HG03066 (cell line): ENCODE results near the gene DNAJC5.
"Not testable (repeated sequence)": the region's sequence is repeated elsewhere in the genome, so short reads cannot be mapped to it uniquely, and the experiment has no call there.

Experiments used
- ATAC-seq: cut with Tn5 transposase; IDR thresholded peaks from one replicate; pipeline ENCODE4 v1.9.1; 2021; ENCODE audit warnings: low read depth; ENCODE audit not compliant: unreplicated experiment

Gene DNAJC5

GRCh38 chr20:63963348-63963741, 68.4 kb downstream of the DNAJC5 start:
- no peak for ATAC-seq

GRCh38 chr20:63963784-63964301, 68.9 kb downstream of the DNAJC5 start:
- ATAC-seq: no peak

GRCh38 chr20:63964412-63964811, 69.5 kb downstream of the DNAJC5 start:
- ATAC-seq: no peak

GRCh38 chr20:63966172-63966943, 71.4 kb downstream of the DNAJC5 start:
- ATAC-seq: no peak

- no peak for ATAC-seq
Measured at GRCh38 chr20:63966944-63967322, 72.0 kb downstream of the DNAJC5 start.

GRCh38 chr20:63967330-63968135, 72.6 kb downstream of the DNAJC5 start:
- ATAC-seq: no peak

- no peak for ATAC-seq
Measured at GRCh38 chr20:63968136-63968927, 73.4 kb downstream of the DNAJC5 start.

- ATAC-seq: no peak
Measured at GRCh38 chr20:63968928-63969760, 74.2 kb downstream of the DNAJC5 start.

- no peak for ATAC-seq
Measured at GRCh38 chr20:63969838-63970713, 75.2 kb downstream of the DNAJC5 start, which contains the start of gene ZNF512B. ZNF512B (minus strand) TSS chr20:63969930; CDS start chr20:63967950, 1,980 bp downstream.

- ATAC-seq: no peak
Measured at GRCh38 chr20:63970714-63971431, 75.9 kb downstream of the DNAJC5 start.

GRCh38 chr20:63971960-63972311, 77.0 kb downstream of the DNAJC5 start:
- ATAC-seq: not testable (repeated sequence)

GRCh38 chr20:63972312-63973159, 77.6 kb downstream of the DNAJC5 start:
- no peak for ATAC-seq

- ATAC-seq: no peak
Measured at GRCh38 chr20:63973160-63973479, 78.2 kb downstream of the DNAJC5 start.

GRCh38 chr20:63973636-63974401, 78.9 kb downstream of the DNAJC5 start:
- ATAC-seq: no peak

- no peak for ATAC-seq
Measured at GRCh38 chr20:63974402-63975200, 79.7 kb downstream of the DNAJC5 start.

- not testable (repeated sequence) for ATAC-seq
Measured at GRCh38 chr20:63976511-63976910, 81.6 kb downstream of the DNAJC5 start.
